Ovary (tissue), 3 donors: ENCODE measurements around the gene KREMEN1.

Experiments
- CTCF ChIP-seq, 3 donors: fragments of 450-650 bp in 2 of 3; fragments of 200-600 bp in 1 of 3; IDR thresholded peaks; one replicate each; pipeline versions ENCODE4 v1.5.1 to v1.8.0; 2016 to 2022; ENCODE audit warnings: antibody characterized with exemption in 3 of 3, mild to moderate bottlenecking in 1 of 3
- POLR2A ChIP-seq: fragments of 450-650 bp; IDR thresholded peaks from one replicate; pipeline ENCODE4 v1.6.1; 2017; ENCODE audit warnings: antibody characterized with exemption, mild to moderate bottlenecking, moderate library complexity
- donor health status: DM: no; HTN: no; CAD: no.

- TF ChIP-seq CTCF (IDR thresholded peaks at IDR 0.05) (no peak), POLR2A (no peak)
Measured at GRCh38 chr22:29201782-29202181, 128.9 kb downstream of the KREMEN1 start.
